MM.1S (cell line): ENCODE data around the gene VPS13A.

Source experiments
- DNase-seq: peaks from one replicate; pipeline ENCODE4 v3.0.0-alpha.2; 2015
- H2AFZ ChIP-seq: fragments of 300-600 bp; sonication (generic); 2 replicates; pipeline ENCODE4 v1.6.0; 2016; ENCODE audit warnings: antibody characterized with exemption, low read length
- H3F3A ChIP-seq: fragments of 300-600 bp; sonication (generic); 2 replicates; pipeline ENCODE4 v1.6.1; 2016; ENCODE audit warnings: mild to moderate bottlenecking, antibody characterized with exemption, low read length, moderate library complexity, mixed read lengths; ENCODE audit not compliant: insufficient read depth
- H3K27ac ChIP-seq: fragments of 300-600 bp; sonication (generic); 2 replicates; pipeline ENCODE4 v1.5.1; 2016; ENCODE audit warnings: mild to moderate bottlenecking, low read length
- H3K27me3 ChIP-seq: fragments of 300-600 bp; sonication (generic); replicated peaks from 2 replicates; pipeline ENCODE4 v1.6.0; 2016; ENCODE audit warnings: low read length; ENCODE audit not compliant: insufficient read depth
- H3K36me3 ChIP-seq: fragments of 300-600 bp; sonication (generic); replicated peaks from 2 replicates; pipeline ENCODE4 v1.6.1; 2016; ENCODE audit warnings: mild to moderate bottlenecking, low read length, mixed read lengths; ENCODE audit not compliant: insufficient read depth
- H3K4me1 ChIP-seq: fragments of 300-600 bp; sonication (generic); 2 replicates; pipeline ENCODE4 v1.6.1; 2016; ENCODE audit warnings: low read length, mixed read lengths
- H3K4me2 ChIP-seq: fragments of 300-600 bp; sonication (generic); 2 replicates; pipeline ENCODE4 v1.6.0; 2016; ENCODE audit warnings: low read depth, low read length
- H3K4me3 ChIP-seq: fragments of 300-600 bp; sonication (generic); 2 replicates; pipeline ENCODE4 v1.5.1; 2016; ENCODE audit warnings: low read length, mixed read lengths
- H3K79me2 ChIP-seq: fragments of 300-600 bp; sonication (generic); 2 replicates; pipeline ENCODE4 v1.6.1; 2016; ENCODE audit warnings: mixed run types, low read length, mixed read lengths
- H3K9ac ChIP-seq: fragments of 300-600 bp; sonication (generic); 2 replicates; pipeline ENCODE4 v1.6.1; 2016; ENCODE audit warnings: low read length, mixed read lengths
- H3K9me2 ChIP-seq: fragments of 300-600 bp; sonication (generic); replicated peaks from 2 replicates; pipeline ENCODE4 v1.6.1; 2016; ENCODE audit warnings: mild to moderate bottlenecking, low read length, mixed read lengths; ENCODE audit not compliant: insufficient read depth
- H3K9me3 ChIP-seq: fragments of 300-600 bp; sonication (generic); replicated peaks from 2 replicates; pipeline ENCODE4 v1.6.1; 2016; ENCODE audit warnings: mild to moderate bottlenecking, low read length, mixed read lengths; ENCODE audit not compliant: insufficient read depth
- H4K20me1 ChIP-seq: fragments of 300-600 bp; sonication (generic); 2 replicates; pipeline ENCODE4 v1.6.1; 2016; ENCODE audit warnings: mild to moderate bottlenecking, low read length, moderate library complexity, mixed read lengths; ENCODE audit not compliant: insufficient read depth
- CTCF ChIP-seq: fragments of 300-600 bp; sonication (generic); IDR thresholded peaks from 2 replicates; pipeline ENCODE4 v1.5.1; 2016; ENCODE audit warnings: antibody characterized with exemption, low read length, mixed read lengths
- EZH2 ChIP-seq: fragments of 300-600 bp; sonication (generic); optimal IDR thresholded peaks from 2 replicates; pipeline ENCODE3; 2017; ENCODE audit warnings: low read depth, mild to moderate bottlenecking, antibody characterized with exemption, low read length, mixed read lengths
- EZH2phosphoT487 ChIP-seq: fragments of 300-600 bp; sonication (generic); IDR thresholded peaks from 2 replicates; pipeline ENCODE4 v1.6.1; 2018; ENCODE audit warnings: antibody characterized with exemption, low read length

Gene VPS13A

GRCh38 chr9:77212801-77213200, 35.5 kb downstream of the VPS13A start:
- no peaks in the 10 kb centered on the region for H3K27me3 ChIP-seq
- no peak for DNase-seq
- H3K9me2 ChIP-seq = no peaks in the 10 kb centered on the region
- H3K4me1 ChIP-seq = no peaks in the 10 kb centered on the region
- no peaks in the 10 kb centered on the region for H3K9me3 ChIP-seq
- H2AFZ ChIP-seq = no peak overlapping the region
- H3K9ac ChIP-seq = no peak overlapping the region
- no peaks in the 10 kb centered on the region for H3F3A ChIP-seq
- no peak overlapping the region for H3K4me3 ChIP-seq
- TF ChIP-seq EZH2 (no peak), EZH2phosphoT487 (no peak), CTCF (no peak)
- no peaks in the 10 kb centered on the region for H3K36me3 ChIP-seq
- no peaks in the 10 kb centered on the region for H3K79me2 ChIP-seq
- no peak overlapping the region for H3K4me2 ChIP-seq
- no peaks in the 10 kb centered on the region for H4K20me1 ChIP-seq
- no peak overlapping the region for H3K27ac ChIP-seq

GRCh38 chr9:77215874-77216273, 38.5 kb downstream of the VPS13A start:
- no peaks in the 10 kb centered on the region for H3F3A ChIP-seq
- H3K79me2 ChIP-seq = no peaks in the 10 kb centered on the region
- no peaks in the 10 kb centered on the region for H3K4me1 ChIP-seq
- no peak for DNase-seq
- no peak overlapping the region for H3K4me3 ChIP-seq
- H3K36me3 ChIP-seq = no peaks in the 10 kb centered on the region; the same call in 1 of the 2 replicates
- H3K9ac ChIP-seq = no peak overlapping the region
- H3K9me3 ChIP-seq = no peaks in the 10 kb centered on the region
- H3K9me2 ChIP-seq = no peaks in the 10 kb centered on the region
- no peak overlapping the region for H3K27ac ChIP-seq
- H2AFZ ChIP-seq = no peak overlapping the region
- no peak overlapping the region for H3K4me2 ChIP-seq
- no peaks in the 10 kb centered on the region for H3K27me3 ChIP-seq
- no peak for TF ChIP-seq EZH2
- TF ChIP-seq CTCF = no peak
- no peak for TF ChIP-seq EZH2phosphoT487
- no peaks in the 10 kb centered on the region for H4K20me1 ChIP-seq

- H3K27me3 ChIP-seq = no peaks in the 10 kb centered on the region
- no peaks in the 10 kb centered on the region for H4K20me1 ChIP-seq
- H3K4me3 ChIP-seq = no peak overlapping the region
- H3K9me3 ChIP-seq = no peaks in the 10 kb centered on the region
- no peaks in the 10 kb centered on the region; the same call in 1 of the 2 replicates for H3K36me3 ChIP-seq
- no peak overlapping the region for H3K27ac ChIP-seq
- no peaks in the 10 kb centered on the region for H3K9me2 ChIP-seq
- H3F3A ChIP-seq = no peaks in the 10 kb centered on the region
- no peaks in the 10 kb centered on the region for H3K4me1 ChIP-seq
- H3K4me2 ChIP-seq = no peak overlapping the region
- H3K9ac ChIP-seq = no peak overlapping the region
- TF ChIP-seq EZH2 = no peak
- TF ChIP-seq EZH2phosphoT487 = no peak
- no peak for TF ChIP-seq CTCF
- H3K79me2 ChIP-seq = no peaks in the 10 kb centered on the region
- DNase-seq = no peak
- H2AFZ ChIP-seq = no peak overlapping the region
Observed at GRCh38 chr9:77218612-77219011, 41.3 kb downstream of the VPS13A start.
